ENCODE measurements around the gene NTM. TPM values are rescaled to one million over a fixed set of nuclear protein-coding genes. Genes with fewer than 3 reads are reported as not detected.

Gene NTM
- total and polyA plus RNA-seq, 2 of the 8 experiments (the other 6 are each of a cell fraction or from before 2014, with no cell fraction given): 13.4 to 20.0 TPM

- no peak for TF ChIP-seq SRF (IDR thresholded peaks at IDR 0.05; ENCODE audit: low read depth, low read length)
- no peak for TF ChIP-seq SIX5 (IDR thresholded peaks at IDR 0.05; ENCODE audit: low read depth, low read length)
- TF ChIP-seq GTF2F1 (IDR thresholded peaks at IDR 0.05; ENCODE audit: borderline replicate concordance, low read depth, low read length): no peak
- TF ChIP-seq TCF12 (IDR thresholded peaks at IDR 0.05; ENCODE audit: low read depth, low read length): no peak
Observed at GRCh38 chr11:131855320-131855719, 484.9 kb downstream of the NTM start (continued).
